Measurements from ENCODE around the gene PTPRM. TPM values are rescaled to one million over a fixed set of nuclear protein-coding genes. Genes with fewer than 3 reads are reported as not detected.

Gene PTPRM
- total and polyA plus RNA-seq, 2 of the 8 experiments (the other 6 are each of a cell fraction or from before 2014, with no cell fraction given), result 4.1 to 7.0 TPM

GRCh38 chr18:7647500-7647899 lies 80.4 kb downstream of the PTPRM start:
- H4K8ac ChIP-seq (ENCODE audit: extremely low read depth, insufficient read depth, low read length), result no peak overlapping the region
- no peak overlapping the region for H3K4me3 ChIP-seq (ENCODE audit: extremely low read depth in 1 of 4, insufficient read depth in 2 of 4, low read depth in 3 of 4, low read length in 4 of 4)
- H2BK5ac ChIP-seq (ENCODE audit: low read depth, low read length), result no peak overlapping the region
- H3K27me3 ChIP-seq (replicated peaks in 1 of 4; ENCODE audit: control insufficient read depth in 3 of 4, extremely low read depth in 1 of 4, insufficient read depth in 3 of 4, low read length in 3 of 4), result no peaks in the 10 kb centered on the region
- no peaks in the 10 kb centered on the region for H3K36me3 ChIP-seq (ENCODE audit: control insufficient read depth in 2 of 4, insufficient read depth in 4 of 4, low read length in 3 of 4)
- H3K23ac ChIP-seq (ENCODE audit: insufficient read length), result no peak overlapping the region
- FAIRE-seq (no peak), DNase-seq (ENCODE audit: low read depth in 1 of 2, low spot score in 2 of 2) (no peak)
- no peak overlapping the region for H2BK20ac ChIP-seq (ENCODE audit: low read length)
- H4K91ac ChIP-seq (replicated peaks; ENCODE audit: insufficient read length, low read length), result no peak overlapping the region
- no peaks in the 10 kb centered on the region for H4K20me1 ChIP-seq (replicated peaks in 1 of 2; ENCODE audit: control insufficient read depth in 1 of 2, insufficient read depth in 2 of 2, low read length in 2 of 2)
- H4K5ac ChIP-seq (ENCODE audit: insufficient read length, low read depth, low read length), result no peak overlapping the region
- 0 out of 4 replicates have a peak, but pooled peaks cover 0 to 6% of the 10 kb centered on the region in 2 experiments for H3K9me3 ChIP-seq (ENCODE audit: insufficient read depth in 2 of 2, low read depth in 1 of 2, low read length in 1 of 2)
- no peak overlapping the region for H2BK12ac ChIP-seq (ENCODE audit: low read depth, low read length)
- no peaks in the 10 kb centered on the region for H3K23me2 ChIP-seq (ENCODE audit: low read depth, low read length)
- H3K79me2 ChIP-seq (ENCODE audit: control insufficient read depth in 1 of 2, insufficient read depth in 2 of 2, low read length in 2 of 2), result no peaks in the 10 kb centered on the region
- no peaks in the 10 kb centered on the region for H3K79me1 ChIP-seq (ENCODE audit: low read depth, low read length)
- no peak overlapping the region for H3K14ac ChIP-seq (ENCODE audit: insufficient read length)
- H2BK120ac ChIP-seq (replicated peaks; ENCODE audit: low read depth, low read length), result no peak overlapping the region
- H3K4me1 ChIP-seq (replicated peaks in 1 of 4; ENCODE audit: control insufficient read depth in 3 of 4, insufficient read depth in 4 of 4, low read length in 3 of 4), result peaks cover 3 to 10% (median 6%) of the 10 kb centered on the region in 4 experiments; a peak in 3 of 7 replicates
- no peak overlapping the region for H2AK5ac ChIP-seq (ENCODE audit: low read depth, low read length)
- H3K9ac ChIP-seq (replicated peaks in 1 of 4; ENCODE audit: extremely low read depth in 1 of 4, low read depth in 3 of 4, low read length in 3 of 4), result no peak overlapping the region
- H2AFZ ChIP-seq (ENCODE audit: low read length), result no peak overlapping the region
- ChIA-PET POLR2A (ENCODE audit: partially characterized antibody) (no interaction called here), CTCF (ENCODE audit: partially characterized antibody) (no interaction called here)
- no peak overlapping the region for H3K4me2 ChIP-seq (ENCODE audit: insufficient read depth in 1 of 2, low read depth in 2 of 2, low read length in 2 of 2)
- no peak overlapping the region for H3K4ac ChIP-seq (replicated peaks; ENCODE audit: insufficient read length, low read depth, low read length)
- H3K56ac ChIP-seq (replicated peaks; ENCODE audit: insufficient read length, low read depth, low read length), result no peak overlapping the region
- no peak overlapping the region for H3K18ac ChIP-seq (ENCODE audit: extremely low read depth, low read length)
- no peak overlapping the region for H2BK15ac ChIP-seq (ENCODE audit: low read length)
- H3K27ac ChIP-seq (ENCODE audit: low read depth, low read length), result no peak overlapping the region
- WGBS, 2 experiments (ENCODE audit: extremely low coverage in 1 of 2, insufficient coverage in 1 of 2, insufficient read length in 1 of 2, insufficient replicate concordance in 2 of 2, low coverage in 1 of 2, low lambda C conversion rate in 2 of 2, missing lambda C conversion rate in 1 of 2), result 90% methylated on average over 3 of the region's 3 CpGs; no CpG with 5 or more reads in 1 of the 2 experiments
- TF ChIP-seq MAX (IDR thresholded peaks at IDR 0.05), result no peak
- TF ChIP-seq TAF7 (optimal IDR thresholded peaks at IDR 0.05; ENCODE audit: borderline replicate concordance, low read depth, low read length), result no peak
- TF ChIP-seq SP2 (IDR thresholded peaks at IDR 0.05; ENCODE audit: low read length), result no peak
- TF ChIP-seq ASH2L (IDR thresholded peaks at IDR 0.05; ENCODE audit: low read length), result no peak
- TF ChIP-seq EZH2 (IDR thresholded peaks at IDR 0.05; ENCODE audit: low read depth, low read length, severe bottlenecking), result no peak
- TF ChIP-seq EGR1 (IDR thresholded peaks at IDR 0.05; ENCODE audit: borderline replicate concordance, low read depth, low read length), result no peak
- TF ChIP-seq CEBPB (IDR thresholded peaks at IDR 0.05; ENCODE audit: low read depth, low read length), result no peak
- TF ChIP-seq ZNF274 (IDR thresholded peaks at IDR 0.05; ENCODE audit: borderline replicate concordance, extremely low read depth, low read length), result no peak
- TF ChIP-seq CHD1 (IDR thresholded peaks at IDR 0.05; ENCODE audit: low read depth, low read length), result no peak
- no peak for TF ChIP-seq SIRT6 (IDR thresholded peaks at IDR 0.05; ENCODE audit: low read length)
